ENCODE measurements around the gene GALNS. TPM values are rescaled to one million over a fixed set of nuclear protein-coding genes. Genes with fewer than 3 reads are reported as not detected.

The GALNS gene
- total and polyA plus RNA-seq, 2 donors (not counting 3 experiments of a cell fraction or from before 2014, with no cell fraction given), result 21.8 to 40.2 TPM

- ChIA-PET CTCF (interaction anchor here (1.3 kb wide), 1 partner anchor 12 kb away, joined by 7 read pairs; the partner anchor contains the start of genes GALNS and TRAPPC2L), POLR2A (no interaction called here)
- no peaks in the 10 kb centered on the region for H3K9me1 ChIP-seq (replicated peaks; ENCODE audit: control insufficient read depth, extremely low read depth, insufficient read depth, low read length)
- no peaks in the 10 kb centered on the region for H3K4me1 ChIP-seq (ENCODE audit: control insufficient read depth, extremely low read depth, insufficient read depth, low read length)
- H3K27me3 ChIP-seq (ENCODE audit: control insufficient read depth in 2 of 2, insufficient read depth in 2 of 2, low read length in 2 of 2), result no peaks in the 10 kb centered on the region
- intact Hi-C loops (cut with micrococcal nuclease) (no loop called here), dilution Hi-C loops (cut with MboI; ENCODE audit: extremely low pct_ligation_motif_present, low sequenced_read_pairs) (no loop called here)
- no peaks in the 10 kb centered on the region for H3K9me3 ChIP-seq (replicated peaks; ENCODE audit: control insufficient read depth, insufficient read depth, low read length)
- no peaks in the 10 kb centered on the region for H4K20me1 ChIP-seq (replicated peaks; ENCODE audit: control insufficient read depth, extremely low read depth, insufficient read depth, low read length)
- H3K4me3 ChIP-seq (replicated peaks in 1 of 3; ENCODE audit: insufficient read depth in 1 of 3, low read depth in 1 of 3, low read length in 3 of 3), result no peak overlapping the region
- no peak overlapping the region for H3K27ac ChIP-seq (ENCODE audit: insufficient read depth, low read depth, low read length)
- no TSS peak for BruUV-seq (replicated peaks)
- H3K36me3 ChIP-seq (ENCODE audit: control insufficient read depth in 2 of 2, extremely low read depth in 1 of 2, insufficient read depth in 2 of 2, low read length in 2 of 2), result no peaks in the 10 kb centered on the region
- TF ChIP-seq FOS (IDR thresholded peaks at IDR 0.05; ENCODE audit: borderline replicate concordance, insufficient read depth, low read length), result no peak
- no peak for TF ChIP-seq EZH2 (IDR thresholded peaks at IDR 0.05; ENCODE audit: borderline replicate concordance, low read depth, low read length, severe bottlenecking)
- no peak overlapping the region for H3K9ac ChIP-seq (replicated peaks; ENCODE audit: extremely low read depth, insufficient read depth, low read length)
- H3K4me2 ChIP-seq (ENCODE audit: insufficient read depth, low read length), result no peak overlapping the region
- H2AFZ ChIP-seq (ENCODE audit: low read depth, low read length), result no peak overlapping the region
- DNase-seq (ENCODE audit: low read depth, low spot score), result no peak
- no peaks in the 10 kb centered on the region for H3K79me2 ChIP-seq (ENCODE audit: control insufficient read depth, insufficient read depth, low read length)
- FAIRE-seq, result no peak
Observed at GRCh38 chr16:88869673-88869980, 12.9 kb upstream of the GALNS start.

GRCh38 chr16:88868974-88869672 is 12.4 kb upstream of the GALNS start:
- CTCF ChIA-PET, result interaction anchor here (1.3 kb wide), 1 partner anchor 12 kb away, joined by 7 read pairs; the partner anchor contains the start of genes GALNS and TRAPPC2L
- no peaks in the 10 kb centered on the region for H3K9me1 ChIP-seq (replicated peaks; ENCODE audit: control insufficient read depth, extremely low read depth, insufficient read depth, low read length)
- no TSS peak for BruUV-seq (replicated peaks)
- no peak overlapping the region for H3K27ac ChIP-seq (ENCODE audit: insufficient read depth, low read depth, low read length)
- POLR2A ChIA-PET, result no interaction called here
- H3K9me3 ChIP-seq (replicated peaks; ENCODE audit: control insufficient read depth, insufficient read depth, low read length), result no peaks in the 10 kb centered on the region
- H2AFZ ChIP-seq (ENCODE audit: low read depth, low read length), result no peak overlapping the region
- FAIRE-seq (no peak), DNase-seq (ENCODE audit: low read depth, low spot score) (no peak)
- intact Hi-C loops (cut with micrococcal nuclease), result no loop called here
- no peaks in the 10 kb centered on the region for H3K27me3 ChIP-seq (ENCODE audit: control insufficient read depth in 2 of 2, insufficient read depth in 2 of 2, low read length in 2 of 2)
- no peak overlapping the region for H3K4me2 ChIP-seq (ENCODE audit: insufficient read depth, low read length)
- no peak overlapping the region for H3K9ac ChIP-seq (replicated peaks; ENCODE audit: extremely low read depth, insufficient read depth, low read length)
- H3K36me3 ChIP-seq (ENCODE audit: control insufficient read depth in 2 of 2, extremely low read depth in 1 of 2, insufficient read depth in 2 of 2, low read length in 2 of 2), result no peaks in the 10 kb centered on the region
- H4K20me1 ChIP-seq (replicated peaks; ENCODE audit: control insufficient read depth, extremely low read depth, insufficient read depth, low read length), result no peaks in the 10 kb centered on the region
- TF ChIP-seq POLR2AphosphoS5 (IDR thresholded peaks at IDR 0.05; ENCODE audit: insufficient read depth, low read depth, low read length) (no peak), MYC (IDR thresholded peaks at IDR 0.05; ENCODE audit: low read depth, low read length) (no peak), GATA2 (IDR thresholded peaks at IDR 0.05; ENCODE audit: insufficient read depth, insufficient read length, low read depth, low read length) (no peak), FOS (IDR thresholded peaks at IDR 0.05; ENCODE audit: borderline replicate concordance, insufficient read depth, low read length) (no peak), POLR2A (IDR thresholded peaks at IDR 0.05; ENCODE audit: low read depth, low read length) (no peak), JUN (IDR thresholded peaks at IDR 0.05; ENCODE audit: borderline replicate concordance, insufficient read depth, insufficient read length, low read depth) (no peak), EZH2 (IDR thresholded peaks at IDR 0.05; ENCODE audit: borderline replicate concordance, low read depth, low read length, severe bottlenecking) (no peak)
- TF ChIP-seq, protein P1, sequence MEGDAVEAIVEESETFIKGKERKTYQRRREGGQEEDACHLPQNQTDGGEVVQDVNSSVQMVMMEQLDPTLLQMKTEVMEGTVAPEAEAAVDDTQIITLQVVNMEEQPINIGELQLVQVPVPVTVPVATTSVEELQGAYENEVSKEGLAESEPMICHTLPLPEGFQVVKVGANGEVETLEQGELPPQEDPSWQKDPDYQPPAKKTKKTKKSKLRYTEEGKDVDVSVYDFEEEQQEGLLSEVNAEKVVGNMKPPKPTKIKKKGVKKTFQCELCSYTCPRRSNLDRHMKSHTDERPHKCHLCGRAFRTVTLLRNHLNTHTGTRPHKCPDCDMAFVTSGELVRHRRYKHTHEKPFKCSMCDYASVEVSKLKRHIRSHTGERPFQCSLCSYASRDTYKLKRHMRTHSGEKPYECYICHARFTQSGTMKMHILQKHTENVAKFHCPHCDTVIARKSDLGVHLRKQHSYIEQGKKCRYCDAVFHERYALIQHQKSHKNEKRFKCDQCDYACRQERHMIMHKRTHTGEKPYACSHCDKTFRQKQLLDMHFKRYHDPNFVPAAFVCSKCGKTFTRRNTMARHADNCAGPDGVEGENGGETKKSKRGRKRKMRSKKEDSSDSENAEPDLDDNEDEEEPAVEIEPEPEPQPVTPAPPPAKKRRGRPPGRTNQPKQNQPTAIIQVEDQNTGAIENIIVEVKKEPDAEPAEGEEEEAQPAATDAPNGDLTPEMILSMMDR (IDR thresholded peaks at IDR 0.05; ENCODE audit: extremely low read depth in 1 of 2, insufficient read depth in 1 of 2, low read depth in 1 of 2, low read length in 2 of 2), result no peak
- TF ChIP-seq, protein P2, sequence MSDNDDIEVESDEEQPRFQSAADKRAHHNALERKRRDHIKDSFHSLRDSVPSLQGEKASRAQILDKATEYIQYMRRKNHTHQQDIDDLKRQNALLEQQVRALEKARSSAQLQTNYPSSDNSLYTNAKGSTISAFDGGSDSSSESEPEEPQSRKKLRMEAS (IDR thresholded peaks at IDR 0.05; ENCODE audit: insufficient read depth, insufficient read length), result no peak
- no peaks in the 10 kb centered on the region for H3K79me2 ChIP-seq (ENCODE audit: control insufficient read depth, insufficient read depth, low read length)
- no peaks in the 10 kb centered on the region for H3K4me1 ChIP-seq (ENCODE audit: control insufficient read depth, extremely low read depth, insufficient read depth, low read length)
- no peak overlapping the region for H3K4me3 ChIP-seq (replicated peaks in 1 of 3; ENCODE audit: insufficient read depth in 1 of 3, low read depth in 1 of 3, low read length in 3 of 3)
- dilution Hi-C loops (cut with MboI; ENCODE audit: extremely low pct_ligation_motif_present, low sequenced_read_pairs), result no loop called here
